ENCODE data around the gene ZNRF2. TPM values are rescaled to one million over a fixed set of nuclear protein-coding genes. Genes with fewer than 3 reads are reported as not detected.

The ZNRF2 gene
- total RNA-seq, 2 experiments from 2014 or later = 20.4 to 23.6 TPM

DNA sequence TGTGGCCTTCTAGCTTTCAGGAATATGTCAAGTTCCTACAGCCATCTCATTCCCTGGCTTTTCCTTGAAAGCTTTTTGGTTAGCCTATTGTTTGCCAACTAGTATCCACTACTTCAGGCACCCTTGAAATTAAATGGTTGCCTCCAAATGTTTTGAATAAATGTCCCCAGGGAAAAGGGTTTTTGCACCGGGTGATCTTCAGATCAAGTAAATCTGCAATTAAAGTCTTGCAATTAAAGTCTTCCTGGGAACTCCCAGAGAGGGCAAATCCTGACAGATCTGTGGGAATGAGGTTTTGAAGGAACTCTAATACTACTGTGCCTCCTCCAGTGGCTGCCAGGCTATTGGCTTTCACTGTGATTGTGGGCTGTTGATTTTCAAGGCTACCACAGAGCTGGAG is 17.7 kb upstream of the ZNRF2 start:
- no peak overlapping the region for H3K27ac ChIP-seq (ENCODE audit: low read depth in 1 of 2, low read length in 2 of 2)
- H3K9me3 Mint-ChIP-seq = no peaks in the 10 kb centered on the region
- no peaks in the 10 kb centered on the region for H3K36me3 Mint-ChIP-seq (ENCODE audit: low read depth)
- DNase-seq (no peak), ATAC-seq (ENCODE audit: poor library complexity) (no peak)
- ChIA-PET CTCF (no interaction called here), POLR2A (no interaction called here)
- H3K4me1 Mint-ChIP-seq (ENCODE audit: low read depth) = no peaks in the 10 kb centered on the region
- no peak overlapping the region for H3K27ac Mint-ChIP-seq
- no peaks in the 10 kb centered on the region for H3K27me3 ChIP-seq (ENCODE audit: control insufficient read depth in 1 of 2, insufficient read depth in 2 of 2, low read length in 2 of 2)
- no peak overlapping the region for H3K4me3 Mint-ChIP-seq
- no peaks in the 10 kb centered on the region for H3K36me3 ChIP-seq (ENCODE audit: insufficient read depth, low read length)
- no peaks in the 10 kb centered on the region for H3K27me3 Mint-ChIP-seq
- H3K9me3 ChIP-seq (ENCODE audit: control insufficient read depth in 1 of 2, insufficient read depth in 1 of 2, low read length in 2 of 2) = no peaks in the 10 kb centered on the region
- intact Hi-C loops (cut with DNase I, micrococcal nuclease) = no loop called here
- TF ChIP-seq, protein P1, sequence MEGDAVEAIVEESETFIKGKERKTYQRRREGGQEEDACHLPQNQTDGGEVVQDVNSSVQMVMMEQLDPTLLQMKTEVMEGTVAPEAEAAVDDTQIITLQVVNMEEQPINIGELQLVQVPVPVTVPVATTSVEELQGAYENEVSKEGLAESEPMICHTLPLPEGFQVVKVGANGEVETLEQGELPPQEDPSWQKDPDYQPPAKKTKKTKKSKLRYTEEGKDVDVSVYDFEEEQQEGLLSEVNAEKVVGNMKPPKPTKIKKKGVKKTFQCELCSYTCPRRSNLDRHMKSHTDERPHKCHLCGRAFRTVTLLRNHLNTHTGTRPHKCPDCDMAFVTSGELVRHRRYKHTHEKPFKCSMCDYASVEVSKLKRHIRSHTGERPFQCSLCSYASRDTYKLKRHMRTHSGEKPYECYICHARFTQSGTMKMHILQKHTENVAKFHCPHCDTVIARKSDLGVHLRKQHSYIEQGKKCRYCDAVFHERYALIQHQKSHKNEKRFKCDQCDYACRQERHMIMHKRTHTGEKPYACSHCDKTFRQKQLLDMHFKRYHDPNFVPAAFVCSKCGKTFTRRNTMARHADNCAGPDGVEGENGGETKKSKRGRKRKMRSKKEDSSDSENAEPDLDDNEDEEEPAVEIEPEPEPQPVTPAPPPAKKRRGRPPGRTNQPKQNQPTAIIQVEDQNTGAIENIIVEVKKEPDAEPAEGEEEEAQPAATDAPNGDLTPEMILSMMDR (IDR thresholded peaks at IDR 0.05) = no peak
- H3K4me3 ChIP-seq (ENCODE audit: low read length) = no peak overlapping the region
- no peaks in the 10 kb centered on the region for H3K4me1 ChIP-seq (ENCODE audit: insufficient read depth, low read length)

GRCh38 chr7:30268586-30268985 is 15.8 kb upstream of the ZNRF2 start:
- ATAC-seq (ENCODE audit: poor library complexity) (no peak), DNase-seq (no peak)
- no peak overlapping the region for H3K4me3 ChIP-seq (ENCODE audit: low read length)
- H3K27ac ChIP-seq (ENCODE audit: low read depth in 1 of 2, low read length in 2 of 2) = no peak overlapping the region
- H3K36me3 Mint-ChIP-seq (ENCODE audit: low read depth) = no peaks in the 10 kb centered on the region
- TF ChIP-seq, protein P1 (IDR thresholded peaks at IDR 0.05) = no peak
- no peaks in the 10 kb centered on the region for H3K9me3 ChIP-seq (ENCODE audit: control insufficient read depth in 1 of 2, insufficient read depth in 1 of 2, low read length in 2 of 2)
- H3K36me3 ChIP-seq (ENCODE audit: insufficient read depth, low read length) = no peaks in the 10 kb centered on the region
- no peak overlapping the region for H3K27ac Mint-ChIP-seq
- intact Hi-C loops (cut with DNase I, micrococcal nuclease) = no loop called here
- ChIA-PET CTCF (no interaction called here), POLR2A (no interaction called here)
- H3K4me1 Mint-ChIP-seq (ENCODE audit: low read depth) = no peaks in the 10 kb centered on the region
- no peaks in the 10 kb centered on the region for H3K4me1 ChIP-seq (ENCODE audit: insufficient read depth, low read length)
- no peaks in the 10 kb centered on the region for H3K27me3 ChIP-seq (ENCODE audit: control insufficient read depth in 1 of 2, insufficient read depth in 2 of 2, low read length in 2 of 2)
- H3K27me3 Mint-ChIP-seq = no peaks in the 10 kb centered on the region
- no peaks in the 10 kb centered on the region for H3K9me3 Mint-ChIP-seq
- no peak overlapping the region for H3K4me3 Mint-ChIP-seq

- Histone ChIP-seq H3K4me1 (ENCODE audit: insufficient read depth, low read length) (no peaks in the 10 kb centered on the region), H3K9me3 (ENCODE audit: control insufficient read depth in 1 of 2, insufficient read depth in 1 of 2, low read length in 2 of 2) (no peaks in the 10 kb centered on the region), H3K36me3 (ENCODE audit: insufficient read depth, low read length) (no peaks in the 10 kb centered on the region), H3K27ac (ENCODE audit: low read depth in 1 of 2, low read length in 2 of 2) (no peak overlapping the region), H3K4me3 (ENCODE audit: low read length) (no peak overlapping the region), H3K27me3 (ENCODE audit: control insufficient read depth in 1 of 2, insufficient read depth in 2 of 2, low read length in 2 of 2) (no peaks in the 10 kb centered on the region)
- intact Hi-C loops (cut with DNase I, micrococcal nuclease) = no loop called here
- DNase-seq = no peak
- Mint-ChIP-seq H3K36me3 (ENCODE audit: low read depth) (no peaks in the 10 kb centered on the region), H3K9me3 (no peaks in the 10 kb centered on the region), H3K27me3 (no peaks in the 10 kb centered on the region), H3K27ac (no peak overlapping the region), H3K4me1 (ENCODE audit: low read depth) (no peaks in the 10 kb centered on the region), H3K4me3 (no peak overlapping the region)
- ATAC-seq (ENCODE audit: poor library complexity) = no peak
- ChIA-PET CTCF (no interaction called here), POLR2A (interaction anchor here (1.0 kb wide), 1 partner anchor 121 kb away, joined by 3 read pairs; no protein-coding TSS in a partner anchor)
- TF ChIP-seq, protein P1 (IDR thresholded peaks at IDR 0.05) = no peak
Observed at GRCh38 chr7:30269490-30269889, 14.9 kb upstream of the ZNRF2 start.

Data from CD4-positive, alpha-beta T cell (primary cell).